Stomach (tissue), 4 donors: Measurements from ENCODE around the gene TBC1D10B.

ENCODE experiments used
- POLR2A ChIP-seq, 4 donors: fragments of 450-650 bp; IDR thresholded peaks; one replicate each; pipeline ENCODE4 v1.6.1; 2016; ENCODE audit warnings: antibody characterized with exemption in 4 of 4, control low read depth in 2 of 4, mild to moderate bottlenecking in 1 of 4, moderate library complexity in 1 of 4
- TF ChIP-seq, protein P1 (sequence below), 7 experiments: fragments of 450-650 bp in 4 of 7; fragments of 200-600 bp in 3 of 7; sonication (generic) in 3 of 7; IDR thresholded peaks; one replicate each; pipeline ENCODE4 v1.5.1; 2016 to 2019; ENCODE audit warnings: antibody characterized with exemption in 7 of 7, control low read depth in 2 of 7, mild to moderate bottlenecking in 1 of 7

DNA sequence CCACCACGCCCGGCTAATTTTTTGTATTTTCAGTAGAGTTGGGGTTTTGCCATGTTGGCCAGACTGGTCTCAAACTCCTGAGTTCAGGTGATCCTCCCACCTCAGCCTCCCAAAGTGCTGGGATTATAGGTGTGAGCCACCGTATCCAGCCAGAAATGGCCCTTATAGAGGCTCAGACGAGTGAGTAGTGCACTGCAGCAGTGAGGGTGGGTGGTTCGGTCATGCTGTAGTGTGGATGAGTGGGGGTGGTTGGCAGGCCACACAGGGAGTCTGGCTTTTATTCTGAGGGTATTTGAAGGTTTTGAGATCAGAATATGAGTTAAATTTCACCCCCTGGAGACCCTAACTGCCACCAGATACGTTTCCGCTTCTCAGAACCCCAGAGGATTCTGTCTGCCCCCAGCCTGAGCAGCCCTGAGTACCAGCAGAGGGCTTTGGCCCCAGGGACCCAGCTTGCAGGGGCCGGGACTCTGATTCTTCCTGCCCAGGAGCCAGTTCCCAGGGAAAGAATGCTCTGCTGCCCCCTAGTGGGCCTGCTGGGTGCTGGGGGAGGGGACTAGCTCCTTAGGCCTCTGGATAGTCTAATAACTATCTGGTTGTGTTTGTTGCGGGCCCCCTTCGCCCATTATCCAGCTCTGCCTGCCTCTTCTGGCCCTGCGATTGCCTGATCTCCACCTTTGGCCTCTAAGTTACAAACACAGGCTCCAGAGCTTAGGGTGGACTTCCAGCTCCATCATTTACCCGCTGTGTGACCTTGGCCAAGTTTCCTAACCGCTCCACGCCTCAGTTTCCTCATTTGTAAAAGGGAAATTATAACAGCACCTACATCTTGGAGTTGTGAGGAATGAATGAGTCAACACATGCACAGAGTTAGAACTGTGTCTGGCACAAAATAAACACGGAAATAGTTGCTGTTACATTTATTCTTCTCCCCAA lies 39.1 kb upstream of the TBC1D10B start:
- TF ChIP-seq, protein P1, sequence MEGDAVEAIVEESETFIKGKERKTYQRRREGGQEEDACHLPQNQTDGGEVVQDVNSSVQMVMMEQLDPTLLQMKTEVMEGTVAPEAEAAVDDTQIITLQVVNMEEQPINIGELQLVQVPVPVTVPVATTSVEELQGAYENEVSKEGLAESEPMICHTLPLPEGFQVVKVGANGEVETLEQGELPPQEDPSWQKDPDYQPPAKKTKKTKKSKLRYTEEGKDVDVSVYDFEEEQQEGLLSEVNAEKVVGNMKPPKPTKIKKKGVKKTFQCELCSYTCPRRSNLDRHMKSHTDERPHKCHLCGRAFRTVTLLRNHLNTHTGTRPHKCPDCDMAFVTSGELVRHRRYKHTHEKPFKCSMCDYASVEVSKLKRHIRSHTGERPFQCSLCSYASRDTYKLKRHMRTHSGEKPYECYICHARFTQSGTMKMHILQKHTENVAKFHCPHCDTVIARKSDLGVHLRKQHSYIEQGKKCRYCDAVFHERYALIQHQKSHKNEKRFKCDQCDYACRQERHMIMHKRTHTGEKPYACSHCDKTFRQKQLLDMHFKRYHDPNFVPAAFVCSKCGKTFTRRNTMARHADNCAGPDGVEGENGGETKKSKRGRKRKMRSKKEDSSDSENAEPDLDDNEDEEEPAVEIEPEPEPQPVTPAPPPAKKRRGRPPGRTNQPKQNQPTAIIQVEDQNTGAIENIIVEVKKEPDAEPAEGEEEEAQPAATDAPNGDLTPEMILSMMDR (IDR thresholded peaks at IDR 0.05), result peak in 5 of 7 experiments; percentile 77 to 94 (median 89)
- no peak for TF ChIP-seq POLR2A (IDR thresholded peaks at IDR 0.05)
